GM12873 (cell line): ENCODE results near the gene COL13A1.

Source experiments
- CTCF ChIP-seq: IDR thresholded peaks from 2 replicates; pipeline ENCODE4 v1.5.1; 2012; ENCODE audit warnings: low read depth, mild to moderate bottlenecking, moderate library complexity, low read length, control low read depth; ENCODE audit not compliant: insufficient read depth; ENCODE audit errors: missing control alignments

The COL13A1 gene

GRCh38 chr10:69760072-69760471 lies 41.6 kb upstream of the COL13A1 start:
- TF ChIP-seq CTCF, result no peak

DNA sequence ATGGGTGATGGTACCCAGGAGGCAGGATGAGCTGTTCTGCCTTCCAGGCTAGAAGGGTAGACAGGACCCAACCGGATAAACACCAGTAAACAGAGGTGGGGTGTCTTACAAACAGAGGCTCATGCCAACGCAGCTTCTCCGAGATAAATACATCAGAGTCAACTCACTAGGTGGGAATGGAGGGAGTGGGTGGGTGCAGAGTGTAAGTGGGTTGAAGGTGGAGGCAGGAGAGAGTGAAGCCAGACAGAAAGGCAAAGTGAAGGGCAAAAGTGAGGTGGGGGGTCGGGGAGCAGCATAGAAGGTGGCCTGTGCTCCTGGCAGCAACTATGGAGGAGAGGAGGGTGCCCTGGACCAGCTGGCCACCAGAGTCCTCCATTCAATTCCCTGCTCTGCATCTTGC lies 40.4 kb upstream of the COL13A1 start:
- no peak for TF ChIP-seq CTCF

GRCh38 chr10:69766161-69766910 lies 35.4 kb upstream of the COL13A1 start:
- no peak for TF ChIP-seq CTCF

- no peak for TF ChIP-seq CTCF
These were observed 33.9 kb upstream of the COL13A1 start for GRCh38 chr10:69767793-69768192.

DNA sequence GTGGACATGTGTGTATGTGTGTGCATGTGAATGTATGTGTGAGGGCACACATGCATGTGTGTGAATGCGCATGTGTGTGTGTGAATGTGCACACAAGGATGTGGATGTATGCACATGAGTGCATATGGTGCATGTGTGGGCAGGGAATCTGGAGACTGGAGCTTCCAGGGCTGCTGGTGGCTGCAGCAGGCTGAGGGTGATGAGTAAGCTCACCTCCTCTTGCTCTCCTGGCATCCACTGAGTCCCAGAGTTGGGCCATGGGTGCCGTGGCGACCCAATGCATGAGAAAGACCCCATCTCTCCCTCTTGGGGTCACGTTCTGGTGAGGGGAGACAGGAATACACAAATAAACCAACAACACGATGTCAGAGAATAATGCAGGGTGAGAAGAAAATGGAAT lies 33.3 kb upstream of the COL13A1 start:
- TF ChIP-seq CTCF, result no peak

GRCh38 chr10:69769395-69769992 lies 32.2 kb upstream of the COL13A1 start:
- no peak for TF ChIP-seq CTCF

- TF ChIP-seq CTCF, result no peak
These were observed 28.6 kb upstream of the COL13A1 start for GRCh38 chr10:69772933-69773704.
